Chondrocyte (in vitro differentiated cells): ENCODE measurements around the gene HSPA1B. TPM values are rescaled to one million over a fixed set of nuclear protein-coding genes. Genes with fewer than 3 reads are reported as not detected.

Experiments
- DNase-seq: peaks from one replicate; pipeline ENCODE4 v3.0.0; 2021; ENCODE audit warnings: mixed read lengths, low spot score
- H3K27ac Mint-ChIP-seq: one replicate; pipeline ENCODE4 v1.8.0; 2021; ENCODE audit warnings: mild to moderate bottlenecking, moderate library complexity, mixed read lengths; ENCODE audit not compliant: unreplicated experiment
- H3K27me3 Mint-ChIP-seq: 2 replicates; pipeline ENCODE4 v1.8.0; 2021; ENCODE audit warnings: low read depth, mixed read lengths
- H3K36me3 Mint-ChIP-seq: 2 replicates; pipeline ENCODE4 v1.8.0; 2021; ENCODE audit warnings: low read depth, mixed read lengths
- H3K4me1 Mint-ChIP-seq: 2 replicates; pipeline ENCODE4 v1.8.0; 2021; ENCODE audit warnings: low read depth, mild to moderate bottlenecking, mixed read lengths
- H3K4me3 Mint-ChIP-seq: one replicate; pipeline ENCODE4 v1.8.0; 2021; ENCODE audit warnings: mild to moderate bottlenecking, moderate library complexity, mixed read lengths; ENCODE audit not compliant: unreplicated experiment
- H3K9me3 Mint-ChIP-seq: 2 replicates; pipeline ENCODE4 v1.8.0; 2021; ENCODE audit warnings: low read depth, mixed read lengths
- CTCF ChIP-seq: fragments of 200-600 bp; sonication (generic); IDR thresholded peaks from 2 replicates; pipeline ENCODE4 v1.5.0; 2021; ENCODE audit warnings: antibody characterized with exemption, mild to moderate bottlenecking, moderate library complexity
- total RNA-seq: library from RNA; stranded (reverse); gene quantifications from 3 replicates; pipeline ENCODE4 v1.2.1, GENCODE V29; 2021

The HSPA1B gene
- total RNA-seq, 1 donor from 2014 or later, result 46.8 TPM

- Mint-ChIP-seq H3K36me3 (no peaks in the 10 kb centered on the region), H3K4me1 (peaks cover 5% of the 10 kb centered on the region), H3K27ac (no peak overlapping the region), H3K27me3 (no peaks in the 10 kb centered on the region), H3K9me3 (no peaks in the 10 kb centered on the region), H3K4me3 (no peak overlapping the region)
- no peak for DNase-seq
- no peak for TF ChIP-seq CTCF
Measured at GRCh38 chr6:31870385-31870921, 42.9 kb downstream of the HSPA1B start.

GRCh38 chr6:31871046-31871659 lies 43.6 kb downstream of the HSPA1B start:
- no peak for DNase-seq
- Mint-ChIP-seq H3K4me3 (no peak overlapping the region), H3K27ac (no peak overlapping the region)

GRCh38 chr6:31874084-31874670 lies 46.6 kb downstream of the HSPA1B start:
- H3K27ac Mint-ChIP-seq, result no peak overlapping the region
- no peak overlapping the region for H3K4me3 Mint-ChIP-seq
- no peaks in the 10 kb centered on the region for H3K36me3 Mint-ChIP-seq
- H3K4me1 Mint-ChIP-seq, result peaks cover 5% of the 10 kb centered on the region
- DNase-seq, result no peak
- H3K9me3 Mint-ChIP-seq, result no peaks in the 10 kb centered on the region
- TF ChIP-seq CTCF, result no peak
- H3K27me3 Mint-ChIP-seq, result no peaks in the 10 kb centered on the region

More at GRCh38 chr6:31871046-31871659, 43.6 kb downstream of the HSPA1B start:
- no peak for TF ChIP-seq CTCF
- Mint-ChIP-seq H3K4me1 (peaks cover 5% of the 10 kb centered on the region), H3K36me3 (no peaks in the 10 kb centered on the region), H3K9me3 (no peaks in the 10 kb centered on the region), H3K27me3 (no peaks in the 10 kb centered on the region)

- Mint-ChIP-seq H3K36me3 (peaks cover 5% of the 10 kb centered on the region), H3K4me3 (no peak overlapping the region), H3K4me1 (peaks cover 5% of the 10 kb centered on the region), H3K27ac (no peak overlapping the region), H3K27me3 (no peaks in the 10 kb centered on the region), H3K9me3 (no peaks in the 10 kb centered on the region)
- DNase-seq, result no peak
- no peak for TF ChIP-seq CTCF
Measured at GRCh38 chr6:31874836-31875572, 47.5 kb downstream of the HSPA1B start.

- no peak for TF ChIP-seq CTCF
- H3K4me1 Mint-ChIP-seq, result peaks cover 4% of the 10 kb centered on the region
- peaks cover 8% of the 10 kb centered on the region for H3K36me3 Mint-ChIP-seq
- H3K27ac Mint-ChIP-seq, result no peak overlapping the region
- H3K4me3 Mint-ChIP-seq, result no peak overlapping the region
- H3K27me3 Mint-ChIP-seq, result no peaks in the 10 kb centered on the region
- H3K9me3 Mint-ChIP-seq, result no peaks in the 10 kb centered on the region
- DNase-seq, result no peak
Measured at GRCh38 chr6:31875877-31876276, 48.3 kb downstream of the HSPA1B start.
